Measurements from ENCODE around the gene PRODH2.

GRCh38 chr19:35768082-35768421 is 44.6 kb downstream of the PRODH2 start:
- TF ChIP-seq CTCF (IDR thresholded peaks at IDR 0.05) = no peak
- no peak for TF ChIP-seq POLR2A (IDR thresholded peaks at IDR 0.05; ENCODE audit: low read length)
- TF ChIP-seq, protein P1, sequence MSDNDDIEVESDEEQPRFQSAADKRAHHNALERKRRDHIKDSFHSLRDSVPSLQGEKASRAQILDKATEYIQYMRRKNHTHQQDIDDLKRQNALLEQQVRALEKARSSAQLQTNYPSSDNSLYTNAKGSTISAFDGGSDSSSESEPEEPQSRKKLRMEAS (IDR thresholded peaks at IDR 0.05) = no peak
- no peak for TF ChIP-seq RFX5 (IDR thresholded peaks at IDR 0.05)
- no peak for TF ChIP-seq USF2 (IDR thresholded peaks at IDR 0.05)
- TF ChIP-seq HDAC2 (IDR thresholded peaks at IDR 0.05) = no peak
- TF ChIP-seq JUN (IDR thresholded peaks at IDR 0.05) = no peak
- no peak for TF ChIP-seq EP300 (IDR thresholded peaks at IDR 0.05)
- no peak for TF ChIP-seq NR3C1 (IDR thresholded peaks at IDR 0.05)
- no peak for TF ChIP-seq CBX2 (IDR thresholded peaks at IDR 0.05; ENCODE audit: borderline replicate concordance, low read depth)
- TF ChIP-seq RNF2 (IDR thresholded peaks at IDR 0.05; ENCODE audit: borderline replicate concordance, low read depth) = no peak

All from A549 (cell line).